Measurements from ENCODE around the gene SPDYC.
A peak's percentile ranks its signal among the peaks of the same experiment; 100 is the strongest.
"Not testable (repeated sequence)": the region's sequence is repeated elsewhere in the genome, so short reads cannot be mapped to it uniquely, and the experiment has no call there.

SPDYC gene

DNA sequence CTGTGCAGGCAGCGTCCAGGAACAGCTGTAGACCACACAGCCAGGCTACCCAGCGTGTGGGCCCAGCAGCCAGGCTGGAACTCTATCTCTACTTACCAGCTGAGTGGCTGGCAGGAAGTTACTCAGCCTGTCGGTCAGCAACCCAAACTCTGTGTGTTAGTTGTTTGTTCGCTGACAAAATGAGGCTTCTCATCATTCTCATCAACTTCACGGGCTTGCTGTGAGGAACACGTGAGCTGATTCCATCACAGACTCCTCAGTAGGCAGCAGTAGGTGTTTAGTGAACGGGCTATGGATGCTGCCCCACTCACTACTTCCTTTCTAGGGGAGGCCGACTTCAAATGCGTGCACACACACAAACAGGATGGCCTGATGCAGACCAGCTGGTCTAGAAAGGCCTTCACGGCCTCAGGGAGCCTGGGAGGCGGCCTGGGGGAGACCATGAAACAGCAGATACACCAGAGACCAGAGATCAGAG is 830 bp upstream of the SPDYC start:
- Histone ChIP-seq H4K20me1 (ENCODE audit: low read depth, low read length) (no peaks in the 10 kb centered on the region), H3K9ac (ENCODE audit: low read length) (no peak overlapping the region), H3K4me3 (ENCODE audit: insufficient read depth, low read length, poor library complexity, severe bottlenecking) (no peak overlapping the region), H3K27me3 (ENCODE audit: low read length) (no peaks in the 10 kb centered on the region), H2AFZ (ENCODE audit: low read depth, low read length, severe bottlenecking) (peak overlapping the region; percentile 40), H3K4me2 (ENCODE audit: low read depth, low read length, poor library complexity, severe bottlenecking) (no peak overlapping the region), H3K9me2 (replicated peaks; ENCODE audit: insufficient read depth, low read length) (no peaks in the 10 kb centered on the region), H3K79me2 (ENCODE audit: insufficient read depth, low read length) (no peaks in the 10 kb centered on the region), H3K36me3 (ENCODE audit: low read length) (no peaks in the 10 kb centered on the region), H3K27ac (ENCODE audit: low read depth, low read length) (no peak overlapping the region), H3K9me3 (ENCODE audit: insufficient read depth, low read length) (no peaks in the 10 kb centered on the region), H3F3A (ENCODE audit: insufficient read depth) (no peaks in the 10 kb centered on the region)
- TF ChIP-seq EZH2phosphoT487 (conservative IDR thresholded peaks at IDR 0.05; ENCODE audit: low read length): no peak
- TF ChIP-seq, protein P1, sequence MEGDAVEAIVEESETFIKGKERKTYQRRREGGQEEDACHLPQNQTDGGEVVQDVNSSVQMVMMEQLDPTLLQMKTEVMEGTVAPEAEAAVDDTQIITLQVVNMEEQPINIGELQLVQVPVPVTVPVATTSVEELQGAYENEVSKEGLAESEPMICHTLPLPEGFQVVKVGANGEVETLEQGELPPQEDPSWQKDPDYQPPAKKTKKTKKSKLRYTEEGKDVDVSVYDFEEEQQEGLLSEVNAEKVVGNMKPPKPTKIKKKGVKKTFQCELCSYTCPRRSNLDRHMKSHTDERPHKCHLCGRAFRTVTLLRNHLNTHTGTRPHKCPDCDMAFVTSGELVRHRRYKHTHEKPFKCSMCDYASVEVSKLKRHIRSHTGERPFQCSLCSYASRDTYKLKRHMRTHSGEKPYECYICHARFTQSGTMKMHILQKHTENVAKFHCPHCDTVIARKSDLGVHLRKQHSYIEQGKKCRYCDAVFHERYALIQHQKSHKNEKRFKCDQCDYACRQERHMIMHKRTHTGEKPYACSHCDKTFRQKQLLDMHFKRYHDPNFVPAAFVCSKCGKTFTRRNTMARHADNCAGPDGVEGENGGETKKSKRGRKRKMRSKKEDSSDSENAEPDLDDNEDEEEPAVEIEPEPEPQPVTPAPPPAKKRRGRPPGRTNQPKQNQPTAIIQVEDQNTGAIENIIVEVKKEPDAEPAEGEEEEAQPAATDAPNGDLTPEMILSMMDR (IDR thresholded peaks at IDR 0.05; ENCODE audit: insufficient read depth, low read length, poor library complexity, severe bottlenecking): no peak

DNA sequence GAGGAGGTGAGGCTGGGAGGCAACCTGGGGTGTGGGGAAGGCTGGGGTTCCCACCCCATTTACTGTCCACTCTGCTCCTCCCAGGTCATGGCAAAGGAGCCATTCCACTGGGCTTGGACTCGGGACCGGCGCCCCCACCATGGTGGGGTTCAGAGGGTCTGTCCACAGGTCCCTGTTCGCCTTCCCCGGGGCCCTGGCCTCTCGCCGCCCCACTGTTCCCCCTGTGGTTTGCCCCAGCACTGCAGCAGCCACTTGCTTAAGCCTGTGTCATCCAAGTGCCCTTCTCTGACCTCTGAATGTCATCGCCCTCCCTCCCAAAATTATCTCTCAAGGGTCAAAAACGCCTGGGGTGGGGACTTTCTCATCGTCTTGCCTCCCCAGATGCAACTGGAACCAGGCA is 2.6 kb downstream of the SPDYC start:
- no peaks in the 10 kb centered on the region for H3K9me2 ChIP-seq (replicated peaks; ENCODE audit: insufficient read depth, low read length)
- no peak overlapping the region for H3K27ac ChIP-seq (ENCODE audit: low read depth, low read length)
- H3K79me2 ChIP-seq (ENCODE audit: insufficient read depth, low read length): no peaks in the 10 kb centered on the region
- no peak overlapping the region for H3K4me3 ChIP-seq (ENCODE audit: insufficient read depth, low read length, poor library complexity, severe bottlenecking)
- H3K4me2 ChIP-seq (ENCODE audit: low read depth, low read length, poor library complexity, severe bottlenecking): no peak overlapping the region
- no peak overlapping the region for H2AFZ ChIP-seq (ENCODE audit: low read depth, low read length, severe bottlenecking)
- H3K9ac ChIP-seq (ENCODE audit: low read length): no peak overlapping the region
- TF ChIP-seq EZH2phosphoT487 (conservative IDR thresholded peaks at IDR 0.05; ENCODE audit: low read length): no peak
- TF ChIP-seq, protein P1 (IDR thresholded peaks at IDR 0.05; ENCODE audit: insufficient read depth, low read length, poor library complexity, severe bottlenecking): no peak
- H4K20me1 ChIP-seq (ENCODE audit: low read depth, low read length): no peaks in the 10 kb centered on the region
- H3K9me3 ChIP-seq (ENCODE audit: insufficient read depth, low read length): no peaks in the 10 kb centered on the region
- no peaks in the 10 kb centered on the region for H3K27me3 ChIP-seq (ENCODE audit: low read length)
- H3F3A ChIP-seq (ENCODE audit: insufficient read depth): no peaks in the 10 kb centered on the region
- no peaks in the 10 kb centered on the region for H3K36me3 ChIP-seq (ENCODE audit: low read length)

DNA sequence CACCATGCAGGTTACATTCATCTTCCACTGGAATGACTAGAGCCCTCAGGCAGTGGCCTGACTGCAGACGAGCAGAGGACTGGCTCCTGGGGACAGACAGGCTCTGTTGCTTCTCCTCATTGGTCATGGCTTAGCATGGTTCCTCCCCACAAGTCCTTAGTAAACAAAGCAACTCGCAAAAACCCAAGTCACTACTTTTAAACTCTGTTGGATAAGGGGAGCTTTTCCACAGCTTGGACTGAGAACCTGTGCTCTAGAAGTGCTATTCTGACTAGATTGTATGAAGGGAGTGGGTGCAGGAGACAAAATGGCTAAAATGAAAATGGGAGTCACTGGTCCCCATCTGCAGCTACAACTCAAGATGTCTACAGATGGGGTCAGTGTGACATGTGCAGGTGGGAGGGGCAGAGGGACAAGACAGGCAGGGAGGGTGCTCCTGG is 4.6 kb downstream of the SPDYC start:
- not testable (repeated sequence) for H3K79me2 ChIP-seq (ENCODE audit: insufficient read depth, low read length); H3F3A ChIP-seq (ENCODE audit: insufficient read depth); H3K4me3 ChIP-seq (ENCODE audit: insufficient read depth, low read length, poor library complexity, severe bottlenecking); H3K36me3 ChIP-seq (ENCODE audit: low read length); H3K9ac ChIP-seq (ENCODE audit: low read length); H3K9me2 ChIP-seq (replicated peaks; ENCODE audit: insufficient read depth, low read length); H3K27ac ChIP-seq (ENCODE audit: low read depth, low read length); H3K9me3 ChIP-seq (ENCODE audit: insufficient read depth, low read length); H2AFZ ChIP-seq (ENCODE audit: low read depth, low read length, severe bottlenecking); H3K27me3 ChIP-seq (ENCODE audit: low read length); H3K4me2 ChIP-seq (ENCODE audit: low read depth, low read length, poor library complexity, severe bottlenecking); H4K20me1 ChIP-seq (ENCODE audit: low read depth, low read length)

DNA sequence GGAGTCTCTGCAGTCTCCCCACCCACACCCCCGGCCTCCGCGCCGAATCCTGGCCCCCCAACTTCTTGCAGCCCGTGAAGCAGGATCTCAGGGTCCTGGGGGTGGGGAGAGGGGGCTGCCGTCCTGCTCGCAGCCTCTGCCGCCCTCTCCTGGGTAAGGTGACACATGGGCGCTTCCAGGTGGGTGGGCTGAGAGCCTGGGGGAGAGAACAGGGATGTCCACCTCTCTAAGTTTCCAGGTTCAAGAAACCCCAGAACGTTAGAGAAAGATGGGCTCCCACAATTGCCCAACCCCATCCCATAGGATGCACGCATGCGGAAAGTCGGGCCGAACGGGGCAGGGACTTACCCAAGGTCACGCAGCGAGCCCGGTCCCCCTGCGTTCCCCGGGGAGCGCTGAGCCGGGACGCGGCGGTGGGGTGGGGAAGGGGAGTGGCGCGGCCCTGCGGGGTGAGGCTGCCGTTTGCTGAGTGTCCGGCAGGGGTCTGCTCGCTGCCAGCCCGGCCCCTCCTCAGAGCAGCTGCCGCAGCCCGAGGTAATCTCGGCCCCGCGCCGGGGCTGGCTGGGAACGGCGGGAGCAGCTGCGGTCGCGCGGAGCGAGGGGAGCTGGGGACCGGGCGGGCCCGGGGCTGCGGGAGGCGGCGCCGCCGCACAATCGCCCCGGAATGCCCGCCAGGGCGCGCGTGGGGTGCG is 11.0 kb downstream of the SPDYC start:
- H3K27ac ChIP-seq (ENCODE audit: low read depth, low read length): peak overlapping the region; percentile 62

More for the DNA sequence above, 11.0 kb downstream of the SPDYC start:
- H4K20me1 ChIP-seq (ENCODE audit: low read depth, low read length): no peaks in the 10 kb centered on the region
- H3K4me3 ChIP-seq (ENCODE audit: insufficient read depth, low read length, poor library complexity, severe bottlenecking): peak overlapping the region; percentile 72
- H2AFZ ChIP-seq (ENCODE audit: low read depth, low read length, severe bottlenecking): peak overlapping the region; percentile 86
- H3K27me3 ChIP-seq (ENCODE audit: low read length): no peaks in the 10 kb centered on the region
- H3K9me3 ChIP-seq (ENCODE audit: insufficient read depth, low read length): no peaks in the 10 kb centered on the region
- H3K9me2 ChIP-seq (replicated peaks; ENCODE audit: insufficient read depth, low read length): no peaks in the 10 kb centered on the region
- H3K9ac ChIP-seq (ENCODE audit: low read length): peak overlapping the region; percentile 87
- TF ChIP-seq EZH2phosphoT487 (conservative IDR thresholded peaks at IDR 0.05; ENCODE audit: low read length): no peak
- TF ChIP-seq, protein P1 (IDR thresholded peaks at IDR 0.05; ENCODE audit: insufficient read depth, low read length, poor library complexity, severe bottlenecking): peak; percentile 92
- peaks cover 13% of the 10 kb centered on the region; the same call in 1 of the 2 replicates for H3F3A ChIP-seq (ENCODE audit: insufficient read depth)
- no peaks in the 10 kb centered on the region for H3K36me3 ChIP-seq (ENCODE audit: low read length)
- H3K4me2 ChIP-seq (ENCODE audit: low read depth, low read length, poor library complexity, severe bottlenecking): peak overlapping the region; percentile 65
- peaks cover 6% of the 10 kb centered on the region; the same call in 1 of the 2 replicates for H3K79me2 ChIP-seq (ENCODE audit: insufficient read depth, low read length)
